ENCODE data around the gene S100A2.

GRCh38 chr1:153588482-153588881, 22.8 kb upstream of the S100A2 start:
- TF ChIP-seq CTCF (IDR thresholded peaks at IDR 0.05) (no peak), POLR2A (IDR thresholded peaks at IDR 0.05) (no peak)

All from tibial nerve (tissue), 3 donors.